GM18511 (cell line): Measurements from ENCODE around the gene TMEM82.
"Not testable (repeated sequence)": the region's sequence is repeated elsewhere in the genome, so short reads cannot be mapped to it uniquely, and the experiment has no call there.

Experiments
- ATAC-seq: cut with Tn5 transposase; IDR thresholded peaks from one replicate; pipeline ENCODE4 v1.9.1; 2021; ENCODE audit warnings: mild to moderate bottlenecking, moderate library complexity; ENCODE audit not compliant: unreplicated experiment

Gene TMEM82

GRCh38 chr1:15742339-15742801, at the start of gene TMEM82:
Gene TMEM82, plus strand, starts transcription at chr1:15742499. Its CDS starts 61 bp downstream, at chr1:15742560.
- no peak for ATAC-seq

GRCh38 chr1:15693371-15693770, 48.9 kb upstream of the TMEM82 start:
- no peak for ATAC-seq

- ATAC-seq, result peak; percentile 94
Measured at GRCh38 chr1:15696956-15697521, 45.3 kb upstream of the TMEM82 start.

- no peak for ATAC-seq
Measured at GRCh38 chr1:15698201-15698600, 44.1 kb upstream of the TMEM82 start.

- not testable (repeated sequence) for ATAC-seq
Measured at GRCh38 chr1:15699321-15699720, 43.0 kb upstream of the TMEM82 start.

GRCh38 chr1:15700508-15700907, 41.8 kb upstream of the TMEM82 start:
- ATAC-seq, result no peak

GRCh38 chr1:15701784-15702183, 40.5 kb upstream of the TMEM82 start:
- no peak for ATAC-seq

- ATAC-seq, result no peak
Measured at GRCh38 chr1:15702722-15703550, 39.4 kb upstream of the TMEM82 start.

GRCh38 chr1:15703562-15703961, 38.7 kb upstream of the TMEM82 start:
- ATAC-seq, result no peak

- no peak for ATAC-seq
Measured at GRCh38 chr1:15704526-15705183, 37.6 kb upstream of the TMEM82 start.

- ATAC-seq, result no peak
Measured at GRCh38 chr1:15705184-15705566, 37.1 kb upstream of the TMEM82 start.

- no peak for ATAC-seq
Measured at GRCh38 chr1:15706751-15707150, 35.5 kb upstream of the TMEM82 start.

GRCh38 chr1:15707239-15707925, 34.9 kb upstream of the TMEM82 start:
- ATAC-seq, result no peak

- ATAC-seq, result no peak
Measured at GRCh38 chr1:15708486-15709137, 33.7 kb upstream of the TMEM82 start.

GRCh38 chr1:15709226-15709625, 33.1 kb upstream of the TMEM82 start:
- ATAC-seq, result no peak

GRCh38 chr1:15712168-15712567, 30.1 kb upstream of the TMEM82 start:
- no peak for ATAC-seq

GRCh38 chr1:15714406-15715136, 27.7 kb upstream of the TMEM82 start:
- ATAC-seq, result no peak

GRCh38 chr1:15717418-15718125, 24.7 kb upstream of the TMEM82 start:
- ATAC-seq, result no peak

- no peak for ATAC-seq
Measured at GRCh38 chr1:15718199-15718601, 24.1 kb upstream of the TMEM82 start.
